ENCODE measurements around the gene IQSEC1.

IQSEC1 gene

GRCh38 chr3:12907296-12907695, 165.9 kb downstream of the IQSEC1 start:
- no peak for DNase-seq (ENCODE audit: low read depth)

- DNase-seq (ENCODE audit: low read depth), result no peak
Observed at GRCh38 chr3:12906916-12907290, 166.3 kb downstream of the IQSEC1 start.

GRCh38 chr3:12906141-12906915, 166.9 kb downstream of the IQSEC1 start:
- no peak for DNase-seq (ENCODE audit: low read depth)

GRCh38 chr3:12905316-12906071, 167.7 kb downstream of the IQSEC1 start:
- no peak for DNase-seq (ENCODE audit: low read depth)

GRCh38 chr3:12904951-12905315, 168.3 kb downstream of the IQSEC1 start:
- DNase-seq (ENCODE audit: low read depth), result no peak

- no peak for DNase-seq (ENCODE audit: low read depth)
Observed at GRCh38 chr3:12903881-12904280, 169.3 kb downstream of the IQSEC1 start.

GRCh38 chr3:12903000-12903800, 170.0 kb downstream of the IQSEC1 start:
- no peak for DNase-seq (ENCODE audit: low read depth)

GRCh38 chr3:12902181-12902999, 170.8 kb downstream of the IQSEC1 start:
- DNase-seq (ENCODE audit: low read depth), result no peak

- DNase-seq (ENCODE audit: low read depth), result no peak
Observed at GRCh38 chr3:12901623-12902045, 171.6 kb downstream of the IQSEC1 start.

GRCh38 chr3:12900885-12901411, 172.3 kb downstream of the IQSEC1 start:
- no peak for DNase-seq (ENCODE audit: low read depth)

- no peak for DNase-seq (ENCODE audit: low read depth)
Observed at GRCh38 chr3:12898965-12899755, 174.1 kb downstream of the IQSEC1 start.

GRCh38 chr3:12898290-12898964, 174.8 kb downstream of the IQSEC1 start:
- DNase-seq (ENCODE audit: low read depth), result no peak

GRCh38 chr3:12897381-12898289, 175.6 kb downstream of the IQSEC1 start:
- no peak for DNase-seq (ENCODE audit: low read depth)

- DNase-seq (ENCODE audit: low read depth), result no peak
Observed at GRCh38 chr3:12896063-12896985, 176.9 kb downstream of the IQSEC1 start.

- DNase-seq (ENCODE audit: low read depth), result no peak
Observed at GRCh38 chr3:12895391-12896062, 177.7 kb downstream of the IQSEC1 start.

GRCh38 chr3:12894629-12895028, 178.6 kb downstream of the IQSEC1 start:
- no peak for DNase-seq (ENCODE audit: low read depth)

GRCh38 chr3:12893852-12894251, 179.4 kb downstream of the IQSEC1 start:
- DNase-seq (ENCODE audit: low read depth), result no peak

Data from activated T-cell treated with anti-CD3 and anti-CD28 coated beads for 1 hour (primary cell).